K562 (cell line): ENCODE measurements around the gene NAGPA. TPM values are rescaled to one million over a fixed set of nuclear protein-coding genes. Genes with fewer than 3 reads are reported as not detected.

ENCODE experiments used
- BRCA1 ChIP-seq, 2 experiments: fragments of 450-650 bp in 1 of 2; sonication (generic) in 1 of 2; formaldehyde crosslinking in 1 of 2; IDR thresholded peaks; 2 replicates each; pipeline versions ENCODE4 v1.5.0 to v1.6.1; 2017 to 2020; ENCODE audit warnings: mild to moderate bottlenecking in 1 of 2, missing genetic modification reagents in 1 of 2
- CREB5 ChIP-seq: fragments of 250-450 bp; sonication (Bioruptor Pico); IDR thresholded peaks from 2 replicates; pipeline ENCODE4 v1.5.0; 2020; ENCODE audit warnings: mild to moderate bottlenecking
- PCBP1 ChIP-seq: fragments of 200-400 bp; formaldehyde crosslinking; IDR thresholded peaks from 2 replicates; pipeline ENCODE4 v1.6.1; 2018; ENCODE audit warnings: mild to moderate bottlenecking, low read depth, low read length; ENCODE audit not compliant: poor library complexity, severe bottlenecking
- TAF1 ChIP-seq: IDR thresholded peaks from 2 replicates; pipeline ENCODE4 v1.6.1; 2011; ENCODE audit warnings: mild to moderate bottlenecking, low read length, moderate library complexity; ENCODE audit not compliant: insufficient read depth, control insufficient read depth, severe bottlenecking; ENCODE audit errors: extremely low read depth
- ZNF133 ChIP-seq: fragments of 250-450 bp; sonication (Bioruptor Pico); IDR thresholded peaks from 2 replicates; pipeline ENCODE4 v1.4.0; 2020; ENCODE audit warnings: mild to moderate bottlenecking
- ZNF316 ChIP-seq: fragments of 450-650 bp; IDR thresholded peaks from 2 replicates; pipeline ENCODE4 v1.6.1; 2016
- ZNF77 ChIP-seq: fragments of 250-450 bp; sonication (Bioruptor Pico); IDR thresholded peaks from 2 replicates; pipeline ENCODE4 v1.5.0; 2020
- ZNF830 ChIP-seq: fragments of 250-450 bp; sonication (Bioruptor Pico); IDR thresholded peaks from 2 replicates; pipeline ENCODE4 v1.5.0; 2021; ENCODE audit warnings: mild to moderate bottlenecking
- polyA plus RNA-seq, 8 experiments: library from polyadenylated mRNA; depleted of rRNA in 4 of 8; stranded (reverse) in 5 of 8; unstranded in 3 of 8; fragments of >200 nt; fragmentation: Nextera tagmentation in 2 of 8; fragmentation: Illumina TruSeq in 1 of 8; extraction: Ambion mirVana in 2 of 8; extraction: Trizol in 1 of 8; gene quantifications; 2 replicates each; pipeline versions ENCODE4 v1.2.1 to v1.2.3, GENCODE V29; 2011 to 2014; ENCODE audit warnings: inconsistent platforms in 1 of 8, missing spikeins in 1 of 8
- total RNA-seq, 7 experiments: library from RNA; depleted of rRNA in 6 of 7; stranded (reverse); fragments of >200 nt in 6 of 7; fragmentation: Illumina TruSeq in 2 of 7; extraction: Trizol in 2 of 7; gene quantifications; 2 replicates each; pipeline versions ENCODE4 v1.2.1 to v1.2.3, GENCODE V29; 2011 to 2021; ENCODE audit warnings: low replicate concordance in 1 of 7
- TF ChIP-seq, protein P1 (sequence below): fragments of 450-650 bp; formaldehyde crosslinking; IDR thresholded peaks from 2 replicates; pipeline ENCODE4 v1.4.0; 2020; ENCODE audit warnings: mild to moderate bottlenecking, moderate library complexity

The NAGPA gene
- total and polyA plus RNA-seq, 9 of the 15 experiments (the other 6 are each of a cell fraction or from before 2014, with no cell fraction given): 0.15 to 12.7 (median 4.6) TPM

- TF ChIP-seq BRCA1 (IDR thresholded peaks at IDR 0.05) (no peak), BRCA1 (CRISPR knock-in tag; IDR thresholded peaks at IDR 0.05) (no peak), ZNF133 (CRISPR knock-in tag) (no peak), ZNF316 (no peak), ZNF830 (CRISPR knock-in tag) (no peak), CREB5 (CRISPR knock-in tag) (no peak), ZNF77 (CRISPR knock-in tag) (no peak), TAF1 (no peak), PCBP1 (no peak)
- TF ChIP-seq, protein P1, sequence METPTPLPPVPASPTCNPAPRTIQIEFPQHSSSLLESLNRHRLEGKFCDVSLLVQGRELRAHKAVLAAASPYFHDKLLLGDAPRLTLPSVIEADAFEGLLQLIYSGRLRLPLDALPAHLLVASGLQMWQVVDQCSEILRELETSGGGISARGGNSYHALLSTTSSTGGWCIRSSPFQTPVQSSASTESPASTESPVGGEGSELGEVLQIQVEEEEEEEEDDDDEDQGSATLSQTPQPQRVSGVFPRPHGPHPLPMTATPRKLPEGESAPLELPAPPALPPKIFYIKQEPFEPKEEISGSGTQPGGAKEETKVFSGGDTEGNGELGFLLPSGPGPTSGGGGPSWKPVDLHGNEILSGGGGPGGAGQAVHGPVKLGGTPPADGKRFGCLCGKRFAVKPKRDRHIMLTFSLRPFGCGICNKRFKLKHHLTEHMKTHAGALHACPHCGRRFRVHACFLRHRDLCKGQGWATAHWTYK (CRISPR knock-in tag): no peak
These were observed 28.3 kb upstream of the NAGPA start (continued) for GRCh38 chr16:5062051-5062450.
